Testis (tissue), 2 donors: Measurements from ENCODE around the gene TRIM27.

Experiments
- POLR2A ChIP-seq: fragments of 450-650 bp; IDR thresholded peaks from one replicate; pipeline ENCODE4 v1.6.1; 2017; ENCODE audit warnings: antibody characterized with exemption, mild to moderate bottlenecking, moderate library complexity
- TF ChIP-seq, protein P1 (sequence below), 3 experiments: fragments of 450-650 bp in 2 of 3; fragments of 200-600 bp in 1 of 3; sonication (generic) in 1 of 3; IDR thresholded peaks; one replicate each; pipeline ENCODE4 v1.5.1; 2016 to 2019; ENCODE audit warnings: antibody characterized with exemption in 3 of 3, mild to moderate bottlenecking in 2 of 3, moderate library complexity in 1 of 3

DNA sequence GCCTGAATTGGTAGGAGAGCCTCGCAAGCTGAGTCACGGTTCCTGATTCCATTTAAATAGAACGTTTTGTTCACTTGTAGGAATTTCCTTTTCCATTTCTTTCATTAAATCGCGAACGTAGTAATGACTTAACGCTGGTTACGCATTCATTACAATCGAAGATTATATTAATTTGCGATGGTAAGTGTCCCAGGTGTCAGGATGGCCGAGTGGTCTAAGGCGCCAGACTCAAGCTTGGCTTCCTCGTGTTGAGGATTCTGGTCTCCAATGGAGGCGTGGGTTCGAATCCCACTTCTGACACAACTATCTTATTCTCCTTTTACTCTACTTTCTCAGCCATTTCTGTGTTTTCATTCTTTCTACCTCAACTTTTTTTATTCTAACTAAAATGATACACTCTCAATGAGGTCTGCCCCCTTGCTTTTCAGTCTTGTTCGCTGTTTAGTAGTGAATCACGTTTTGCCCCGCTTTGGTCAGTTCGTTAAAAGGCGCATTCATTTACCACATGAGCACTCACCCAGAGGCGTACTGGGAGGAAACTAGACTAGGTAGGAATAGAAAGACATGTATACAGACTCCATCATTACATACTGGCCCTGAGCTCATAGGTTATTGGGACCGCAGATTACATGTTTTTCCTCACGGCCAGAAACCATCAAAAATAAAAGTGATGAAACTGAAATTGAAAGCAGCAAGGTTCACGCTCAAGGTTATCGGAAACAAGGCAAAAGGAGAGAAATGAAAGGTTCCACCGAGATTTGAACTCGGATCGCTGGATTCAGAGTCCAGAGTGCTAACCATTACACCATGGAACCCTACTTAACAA, 17.3 kb upstream of the TRIM27 start:
- TF ChIP-seq, protein P1, sequence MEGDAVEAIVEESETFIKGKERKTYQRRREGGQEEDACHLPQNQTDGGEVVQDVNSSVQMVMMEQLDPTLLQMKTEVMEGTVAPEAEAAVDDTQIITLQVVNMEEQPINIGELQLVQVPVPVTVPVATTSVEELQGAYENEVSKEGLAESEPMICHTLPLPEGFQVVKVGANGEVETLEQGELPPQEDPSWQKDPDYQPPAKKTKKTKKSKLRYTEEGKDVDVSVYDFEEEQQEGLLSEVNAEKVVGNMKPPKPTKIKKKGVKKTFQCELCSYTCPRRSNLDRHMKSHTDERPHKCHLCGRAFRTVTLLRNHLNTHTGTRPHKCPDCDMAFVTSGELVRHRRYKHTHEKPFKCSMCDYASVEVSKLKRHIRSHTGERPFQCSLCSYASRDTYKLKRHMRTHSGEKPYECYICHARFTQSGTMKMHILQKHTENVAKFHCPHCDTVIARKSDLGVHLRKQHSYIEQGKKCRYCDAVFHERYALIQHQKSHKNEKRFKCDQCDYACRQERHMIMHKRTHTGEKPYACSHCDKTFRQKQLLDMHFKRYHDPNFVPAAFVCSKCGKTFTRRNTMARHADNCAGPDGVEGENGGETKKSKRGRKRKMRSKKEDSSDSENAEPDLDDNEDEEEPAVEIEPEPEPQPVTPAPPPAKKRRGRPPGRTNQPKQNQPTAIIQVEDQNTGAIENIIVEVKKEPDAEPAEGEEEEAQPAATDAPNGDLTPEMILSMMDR (IDR thresholded peaks at IDR 0.05) = no peak
- TF ChIP-seq POLR2A = no peak
